PC-9 (cell line): ENCODE data around the gene NUDT22. TPM values are rescaled to one million over a fixed set of nuclear protein-coding genes. Genes with fewer than 3 reads are reported as not detected.

ENCODE experiments used
- BruUV-seq: library from RNA; stranded (reverse); fragments of 400-500 nt; replicated peaks from 2 replicates; lab custom pipeline; 2021; lab: Mats Ljungman, UMichigan
- CTCF ChIA-PET: fragments of 300-600 bp; sonication (Branson Sonifier 250); formaldehyde crosslinking; loops from one replicate; lab custom pipeline; 2022; ENCODE audit warnings: antibody characterized with exemption; lab: Charles Lee
- POLR2A ChIA-PET: fragments of 300-600 bp; sonication (Branson Sonifier 250); formaldehyde crosslinking; loops from one replicate; lab custom pipeline; 2022; ENCODE audit warnings: antibody characterized with exemption; ENCODE audit not compliant: unreplicated experiment; lab: Charles Lee
- DNase-seq, 2 experiments: peaks; one replicate each; pipeline versions ENCODE4 v3.0.0 to v3.0.0-alpha.2; 2015 to 2022; ENCODE audit warnings: mixed read lengths in 1 of 2
- H2AFZ ChIP-seq: fragments of 200-600 bp; sonication (generic); 2 replicates; pipeline ENCODE4 v1.8.1; 2017; ENCODE audit warnings: antibody characterized with exemption
- H3F3A ChIP-seq: fragments of 200-600 bp; sonication (generic); 2 replicates; pipeline ENCODE4 v1.8.1; 2017; ENCODE audit warnings: antibody characterized with exemption, mild to moderate bottlenecking, low read depth; ENCODE audit not compliant: insufficient read depth
- H3K27ac ChIP-seq: fragments of 200-600 bp; sonication (generic); 2 replicates; pipeline ENCODE4 v1.6.1; 2016; ENCODE audit warnings: mixed run types
- H3K27me3 ChIP-seq: fragments of 200-600 bp; sonication (generic); 2 replicates; pipeline ENCODE4 v1.6.1; 2016; ENCODE audit warnings: low read depth, mixed run types; ENCODE audit not compliant: insufficient read depth
- H3K36me3 ChIP-seq: fragments of 200-600 bp; sonication (generic); 2 replicates; pipeline ENCODE4 v1.6.1; 2016; ENCODE audit warnings: low read depth, mixed run types
- H3K4me1 ChIP-seq: fragments of 200-600 bp; sonication (generic); replicated peaks from 2 replicates; pipeline ENCODE4 v1.6.1; 2016; ENCODE audit warnings: mixed run types; ENCODE audit not compliant: insufficient read depth
- H3K4me2 ChIP-seq: fragments of 200-600 bp; sonication (generic); 2 replicates; pipeline ENCODE4 v1.6.1; 2017; ENCODE audit warnings: mixed run types
- H3K4me3 ChIP-seq: fragments of 200-600 bp; sonication (generic); 2 replicates; pipeline ENCODE4 v1.6.1; 2016; ENCODE audit warnings: mixed run types
- H3K79me2 ChIP-seq: fragments of 200-600 bp; sonication (generic); 2 replicates; pipeline ENCODE4 v1.6.1; 2017; ENCODE audit warnings: low read depth, mixed run types
- H3K9me2 ChIP-seq: fragments of 200-600 bp; sonication (generic); 2 replicates; pipeline ENCODE4 v1.8.1; 2017; ENCODE audit warnings: mild to moderate bottlenecking; ENCODE audit not compliant: insufficient read depth
- H3K9me3 ChIP-seq: fragments of 200-600 bp; sonication (generic); 2 replicates; pipeline ENCODE4 v1.8.1; 2016; ENCODE audit warnings: low read depth; ENCODE audit not compliant: insufficient read depth
- H4K20me1 ChIP-seq: fragments of 200-600 bp; sonication (generic); 2 replicates; pipeline ENCODE4 v1.8.1; 2017; ENCODE audit not compliant: insufficient read depth
- CTCF ChIP-seq: fragments of 200-600 bp; sonication (generic); conservative IDR thresholded peaks from 2 replicates; pipeline ENCODE4 v1.6.1; 2017; ENCODE audit warnings: mixed run types, antibody characterized with exemption, mild to moderate bottlenecking, moderate library complexity
- EZH2 ChIP-seq: fragments of 200-600 bp; sonication (generic); IDR thresholded peaks from 2 replicates; pipeline ENCODE4 v1.8.0; 2017; ENCODE audit warnings: antibody characterized with exemption, low read depth
- intact Hi-C: fragments of 100-400 bp; cut with micrococcal nuclease; formaldehyde crosslinking; loops from one replicate; pipeline ENCODE4 v1.10.0; 2022; ENCODE audit not compliant: unreplicated experiment
- total RNA-seq: library from RNA; stranded (reverse); gene quantifications from 2 replicates; pipeline ENCODE4 v1.2.3, GENCODE V29; 2021

The NUDT22 gene
- total RNA-seq, 1 experiment from 2014 or later = 87.4 TPM

- intact Hi-C loops = no loop called here
- POLR2A ChIA-PET = no interaction called here
- H3K79me2 ChIP-seq = peaks cover 29% of the 10 kb centered on the region
These were observed 23.7 kb downstream of the NUDT22 start for GRCh38 chr11:64249563-64250414.

GRCh38 chr11:64250415-64251015 is 24.4 kb downstream of the NUDT22 start:
- CTCF ChIA-PET = interaction anchor here (0.6 to 0.7 kb wide), 2 partner anchors 53 to 431 kb away, joined by 3 read pairs; no protein-coding TSS in a partner anchor

More at GRCh38 chr11:64249563-64250414, 23.7 kb downstream of the NUDT22 start:
- H3K36me3 ChIP-seq = no peaks in the 10 kb centered on the region
- H3K9me3 ChIP-seq = no peaks in the 10 kb centered on the region
- peaks cover 13% of the 10 kb centered on the region; the same call in 1 of the 2 replicates for H4K20me1 ChIP-seq
- no TSS peak for BruUV-seq
- H3K4me2 ChIP-seq = no peak overlapping the region
- peaks cover 12% of the 10 kb centered on the region for H3K4me1 ChIP-seq
- no peak overlapping the region for H2AFZ ChIP-seq
- H3K9me2 ChIP-seq = no peaks in the 10 kb centered on the region
- no peak overlapping the region for H3K4me3 ChIP-seq
- peaks cover 57% of the 10 kb centered on the region for H3F3A ChIP-seq
- H3K27ac ChIP-seq = no peak overlapping the region
- DNase-seq = no peak
- CTCF ChIA-PET = interaction anchor here (0.6 kb wide), 2 partner anchors 54 to 1452 kb away, joined by 3 read pairs; no protein-coding TSS in a partner anchor
- H3K27me3 ChIP-seq = no peaks in the 10 kb centered on the region
- TF ChIP-seq EZH2 (no peak), CTCF (no peak)

More at GRCh38 chr11:64250415-64251015, 24.4 kb downstream of the NUDT22 start:
- Histone ChIP-seq H3K9me2 (no peaks in the 10 kb centered on the region), H3K79me2 (peaks cover 22% of the 10 kb centered on the region), H3K9me3 (no peaks in the 10 kb centered on the region), H3K4me1 (peaks cover 5% of the 10 kb centered on the region), H3K36me3 (no peaks in the 10 kb centered on the region), H3K27me3 (no peaks in the 10 kb centered on the region), H3K4me2 (peak overlapping the region; percentile 99), H3K27ac (no peak overlapping the region), H2AFZ (peak overlapping the region; percentile 90), H4K20me1 (peaks cover 9% of the 10 kb centered on the region; the same call in 1 of the 2 replicates), H3K4me3 (peak overlapping the region; percentile 86), H3F3A (peaks cover 52% of the 10 kb centered on the region)
- DNase-seq = no peak
- no TSS peak for BruUV-seq
- intact Hi-C loops = no loop called here
- no peak for TF ChIP-seq EZH2
- TF ChIP-seq CTCF = no peak
- POLR2A ChIA-PET = no interaction called here
